Fibroblast of villous mesenchyme (primary cell): ENCODE measurements around the gene SPARC. TPM values are rescaled to one million over a fixed set of nuclear protein-coding genes. Genes with fewer than 3 reads are reported as not detected.
A peak's percentile ranks its signal among the peaks of the same experiment; 100 is the strongest.

ENCODE experiments used
- DNase-seq: peaks from one replicate; pipeline ENCODE4 v3.0.0-alpha.2; 2010; ENCODE audit warnings: low read depth
- H3K4me3 ChIP-seq: 2 replicates; pipeline ENCODE4 v1.5.1; 2011; ENCODE audit warnings: low read depth, mild to moderate bottlenecking, low read length
- CTCF ChIP-seq: IDR thresholded peaks from 2 replicates; pipeline ENCODE4 v1.5.1; 2012; ENCODE audit warnings: low read depth, mild to moderate bottlenecking, low read length; ENCODE audit not compliant: insufficient read depth
- total RNA-seq: library from RNA; depleted of rRNA; stranded (reverse); fragments of >200 nt; gene quantifications from 2 replicates; pipeline ENCODE4 v1.2.3, GENCODE V29; 2012

The SPARC gene
- total RNA-seq, 1 donor: 2,230 TPM

- no peak for TF ChIP-seq CTCF
- no peak for DNase-seq
- H3K4me3 ChIP-seq: no peak overlapping the region
These were observed 35.8 kb upstream of the SPARC start for GRCh38 chr5:151722546-151722945.

- no peak for TF ChIP-seq CTCF
- DNase-seq: no peak
These were observed 35.2 kb upstream of the SPARC start for GRCh38 chr5:151721812-151722391.

GRCh38 chr5:151721087-151721646, 34.5 kb upstream of the SPARC start:
- no peak for DNase-seq
- TF ChIP-seq CTCF: no peak
- no peak overlapping the region for H3K4me3 ChIP-seq

More at GRCh38 chr5:151721812-151722391, 35.2 kb upstream of the SPARC start:
- H3K4me3 ChIP-seq: no peak overlapping the region

- no peak overlapping the region for H3K4me3 ChIP-seq
- TF ChIP-seq CTCF: no peak
- no peak for DNase-seq
These were observed 33.5 kb upstream of the SPARC start for GRCh38 chr5:151720215-151720614.

- no peak overlapping the region for H3K4me3 ChIP-seq
- TF ChIP-seq CTCF: peak; percentile 69
- peak; percentile 70 for DNase-seq
These were observed 32.7 kb upstream of the SPARC start for GRCh38 chr5:151719228-151720000.

GRCh38 chr5:151718646-151719045, 31.9 kb upstream of the SPARC start:
- H3K4me3 ChIP-seq: no peak overlapping the region
- TF ChIP-seq CTCF: no peak
- DNase-seq: peak; percentile 56
